ENCODE data around the gene ITPRIP.

ITPRIP gene

DNA sequence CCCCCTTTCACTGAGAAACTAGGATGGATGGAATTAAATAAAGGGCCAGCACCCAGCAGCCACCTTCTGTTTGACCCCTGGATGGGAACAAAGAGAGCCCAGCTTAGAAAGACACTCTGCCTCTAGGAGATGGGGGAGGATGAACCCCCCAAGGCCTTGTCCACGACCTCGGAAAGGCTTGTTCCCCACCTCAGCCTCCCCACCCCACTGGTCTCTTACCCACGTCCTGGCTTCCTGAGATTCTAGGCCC lies 9.7 kb downstream of the ITPRIP start:
- H2BK15ac ChIP-seq (ENCODE audit: low read depth, poor library complexity, severe bottlenecking): peak overlapping the region; percentile 15
- no peak for DNase-seq
- peak overlapping the region; percentile 97 for H3K9ac ChIP-seq (ENCODE audit: low read length)
- H3K4ac ChIP-seq (ENCODE audit: low read depth in 1 of 2, low read length in 2 of 2): peak overlapping the region; percentile 50 to 95
- peak overlapping the region; percentile 85 to 88 for H2BK12ac ChIP-seq (ENCODE audit: low read length in 2 of 2)
- peak overlapping the region; percentile 29 for H3K4me2 ChIP-seq (ENCODE audit: low read length, poor library complexity, severe bottlenecking)
- peak overlapping the region in 1 of 2 experiments; percentile 95 for H3K14ac ChIP-seq (ENCODE audit: low read length in 2 of 2)
- peak overlapping the region in 1 of 2 experiments; percentile 70 for H3K4me3 ChIP-seq (ENCODE audit: insufficient read depth in 1 of 2, low read depth in 1 of 2, low read length in 2 of 2)
- H2BK5ac ChIP-seq (ENCODE audit: low read depth, low read length, poor library complexity, severe bottlenecking): peak overlapping the region; percentile 88
- peak overlapping the region; percentile 96 for H4K8ac ChIP-seq (ENCODE audit: low read length)
- peak overlapping the region; percentile 70 for H2AK5ac ChIP-seq (ENCODE audit: low read length, severe bottlenecking)
- H2BK120ac ChIP-seq (ENCODE audit: low read depth, low read length): peak overlapping the region; percentile 96
- peak overlapping the region in 1 of 2 experiments; percentile 75 for H3K23ac ChIP-seq (ENCODE audit: low read length in 2 of 2)
- H3K27ac ChIP-seq (ENCODE audit: low read length, poor library complexity, severe bottlenecking): peak overlapping the region; percentile 98
- peaks cover 12% of the 10 kb centered on the region for H3K79me1 ChIP-seq (replicated peaks; ENCODE audit: low read length, poor library complexity, severe bottlenecking)
- peak overlapping the region; percentile 98 for H4K91ac ChIP-seq (ENCODE audit: low read length)
- H3K36me3 ChIP-seq (ENCODE audit: control insufficient read depth in 1 of 2, insufficient read depth in 2 of 2, low read depth in 1 of 2, low read length in 2 of 2): peaks cover 30 to 42% of the 10 kb centered on the region in 2 experiments
- no peaks in the 10 kb centered on the region for H3K9me3 ChIP-seq (ENCODE audit: control insufficient read depth, low read length)
- H3K18ac ChIP-seq (ENCODE audit: low read depth in 1 of 2, low read length in 2 of 2): peak overlapping the region; percentile 88 to 99
- H3K4me1 ChIP-seq (ENCODE audit: control insufficient read depth, insufficient read depth, low read depth, low read length): peaks cover 61% of the 10 kb centered on the region
- peak overlapping the region; percentile 29 for H2AFZ ChIP-seq (ENCODE audit: low read depth, low read length)
- H3K27me3 ChIP-seq (ENCODE audit: control insufficient read depth in 1 of 2, insufficient read depth in 1 of 2, low read length in 2 of 2): no peaks in the 10 kb centered on the region
- 0% methylated on average over 3 of the region's 3 CpGs for WGBS

DNA sequence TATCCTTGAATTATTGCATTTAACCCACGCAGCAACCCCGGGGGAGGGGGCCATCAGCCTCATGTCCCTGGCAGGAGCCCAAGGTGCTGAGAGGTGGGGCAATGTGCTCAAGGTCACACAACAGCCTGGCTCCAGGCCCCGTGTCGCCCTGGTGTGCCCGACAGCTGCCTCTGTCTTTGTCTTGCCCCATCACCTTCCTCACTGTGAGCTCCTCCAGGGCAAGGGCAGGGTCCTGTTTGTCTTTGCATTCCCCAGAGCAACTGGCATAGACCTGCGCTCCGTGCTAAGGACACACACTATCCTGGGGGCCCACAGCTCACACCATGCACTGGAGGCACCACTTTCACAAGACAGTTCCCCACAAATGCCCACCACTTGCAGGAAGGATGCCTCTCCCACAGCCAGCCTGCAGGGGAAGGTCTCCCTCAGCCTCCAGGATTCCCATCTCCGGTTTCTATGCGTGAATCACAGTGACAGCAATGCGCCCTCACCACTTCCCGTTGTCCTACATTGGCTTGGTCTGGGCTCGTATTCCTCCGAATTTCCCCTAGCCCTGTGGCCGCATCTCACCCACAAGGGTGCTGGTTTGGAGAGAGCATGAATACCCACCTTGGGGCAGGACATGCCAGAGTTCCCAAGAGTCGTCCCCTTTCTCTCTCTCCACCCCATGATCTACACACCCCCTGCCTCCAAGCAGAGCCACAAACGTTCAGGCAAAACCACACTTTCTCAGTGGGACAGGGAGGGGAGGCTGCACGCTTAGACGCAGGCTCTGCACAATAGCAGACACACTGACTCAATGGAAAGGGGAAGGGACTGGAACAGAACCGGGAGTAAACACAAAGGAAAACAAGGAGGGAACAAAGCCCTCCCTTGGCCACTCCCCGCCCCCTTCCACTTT lies 10.3 kb downstream of the ITPRIP start:
- Histone ChIP-seq H2BK5ac (ENCODE audit: low read depth, low read length, poor library complexity, severe bottlenecking) (peak overlapping the region; percentile 88), H2BK12ac (ENCODE audit: low read length in 2 of 2) (peak overlapping the region in 1 of 2 experiments; percentile 98), H4K91ac (ENCODE audit: low read length) (peak overlapping the region; percentile 74), H4K8ac (ENCODE audit: low read length) (peak overlapping the region; percentile 96), H2BK120ac (ENCODE audit: low read depth, low read length) (peak overlapping the region; percentile 96), H3K9ac (ENCODE audit: low read length) (peak overlapping the region; percentile 97), H3K18ac (ENCODE audit: low read depth in 1 of 2, low read length in 2 of 2) (peak overlapping the region; percentile 88 to 99), H3K4me3 (ENCODE audit: insufficient read depth in 1 of 2, low read depth in 1 of 2, low read length in 2 of 2) (peak overlapping the region in 1 of 2 experiments; percentile 70), H3K36me3 (ENCODE audit: control insufficient read depth in 1 of 2, insufficient read depth in 2 of 2, low read depth in 1 of 2, low read length in 2 of 2) (peaks cover 27 to 42% of the 10 kb centered on the region in 2 experiments), H3K4ac (ENCODE audit: low read depth in 1 of 2, low read length in 2 of 2) (peak overlapping the region; percentile 50 to 95), H3K14ac (ENCODE audit: low read length in 2 of 2) (peak overlapping the region in 1 of 2 experiments; percentile 88), H3K27me3 (ENCODE audit: control insufficient read depth in 1 of 2, insufficient read depth in 1 of 2, low read length in 2 of 2) (no peaks in the 10 kb centered on the region), H2BK15ac (ENCODE audit: low read depth, poor library complexity, severe bottlenecking) (peak overlapping the region; percentile 15), H3K23ac (ENCODE audit: low read length in 2 of 2) (no peak overlapping the region), H3K79me1 (replicated peaks; ENCODE audit: low read length, poor library complexity, severe bottlenecking) (peaks cover 17% of the 10 kb centered on the region), H2AFZ (ENCODE audit: low read depth, low read length) (no peak overlapping the region), H2AK5ac (ENCODE audit: low read length, severe bottlenecking) (no peak overlapping the region), H3K4me1 (ENCODE audit: control insufficient read depth, insufficient read depth, low read depth, low read length) (peaks cover 57% of the 10 kb centered on the region), H3K27ac (ENCODE audit: low read length, poor library complexity, severe bottlenecking) (peak overlapping the region; percentile 98), H3K9me3 (ENCODE audit: control insufficient read depth, low read length) (no peaks in the 10 kb centered on the region), H3K4me2 (ENCODE audit: low read length, poor library complexity, severe bottlenecking) (peak overlapping the region; percentile 29)
- 29% methylated on average over 18 of the region's 20 CpGs for WGBS
- DNase-seq: peak; percentile 93

DNA sequence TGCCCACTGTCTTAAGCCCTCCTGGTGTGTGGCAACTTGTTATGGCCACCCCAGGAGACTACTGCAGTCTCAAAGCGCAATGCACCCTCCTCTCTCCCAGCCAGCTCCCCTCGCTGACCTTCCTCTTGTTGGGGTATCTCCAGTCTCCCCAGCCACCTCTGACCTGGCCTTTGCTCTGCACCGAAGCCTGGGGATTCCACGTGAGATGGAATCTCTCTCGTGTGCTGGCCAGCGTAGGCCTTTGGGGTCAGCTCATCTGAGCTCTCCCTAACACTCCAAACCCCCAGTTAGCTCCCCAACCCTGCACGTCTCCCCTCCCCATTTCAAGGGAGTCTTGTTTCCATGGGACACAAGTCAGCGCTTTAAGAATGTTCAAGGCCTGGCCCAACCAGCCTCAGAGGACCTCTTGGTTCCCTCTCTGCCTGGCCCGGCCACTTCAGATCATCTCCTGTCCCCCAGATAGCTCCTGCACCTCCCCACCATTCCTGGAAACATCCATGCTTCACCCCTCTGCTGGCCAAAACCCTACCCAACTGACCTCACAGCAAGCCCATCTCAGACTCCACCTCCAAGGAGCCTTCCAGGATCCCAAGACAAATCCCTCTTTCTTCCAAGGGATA lies 11.2 kb downstream of the ITPRIP start:
- H3K4me2 ChIP-seq (ENCODE audit: low read length, poor library complexity, severe bottlenecking): peak overlapping the region; percentile 6
- peak overlapping the region; percentile 53 for H4K91ac ChIP-seq (ENCODE audit: low read length)
- H3K27me3 ChIP-seq (ENCODE audit: control insufficient read depth in 1 of 2, insufficient read depth in 1 of 2, low read length in 2 of 2): no peaks in the 10 kb centered on the region
- peak overlapping the region in 1 of 2 experiments; percentile 98 for H2BK12ac ChIP-seq (ENCODE audit: low read length in 2 of 2)
- H3K4ac ChIP-seq (ENCODE audit: low read depth in 1 of 2, low read length in 2 of 2): peak overlapping the region; percentile 3 to 20
- H3K18ac ChIP-seq (ENCODE audit: low read depth in 1 of 2, low read length in 2 of 2): peak overlapping the region; percentile 16 to 88
- H2AFZ ChIP-seq (ENCODE audit: low read depth, low read length): no peak overlapping the region
- H3K27ac ChIP-seq (ENCODE audit: low read length, poor library complexity, severe bottlenecking): peak overlapping the region; percentile 98
- peak overlapping the region; percentile 22 for H2BK120ac ChIP-seq (ENCODE audit: low read depth, low read length)
- peak overlapping the region in 1 of 2 experiments; percentile 70 for H3K4me3 ChIP-seq (ENCODE audit: insufficient read depth in 1 of 2, low read depth in 1 of 2, low read length in 2 of 2)
- H2BK5ac ChIP-seq (ENCODE audit: low read depth, low read length, poor library complexity, severe bottlenecking): no peak overlapping the region
- H3K9ac ChIP-seq (ENCODE audit: low read length): peak overlapping the region; percentile 97
- H3K4me1 ChIP-seq (ENCODE audit: control insufficient read depth, insufficient read depth, low read depth, low read length): peaks cover 55% of the 10 kb centered on the region
- no peak for DNase-seq
- peaks cover 27 to 37% of the 10 kb centered on the region in 2 experiments for H3K36me3 ChIP-seq (ENCODE audit: control insufficient read depth in 1 of 2, insufficient read depth in 2 of 2, low read depth in 1 of 2, low read length in 2 of 2)
- WGBS: 96% methylated on average over 9 of the region's 9 CpGs
- H3K79me1 ChIP-seq (replicated peaks; ENCODE audit: low read length, poor library complexity, severe bottlenecking): peaks cover 24% of the 10 kb centered on the region
- H3K14ac ChIP-seq (ENCODE audit: low read length in 2 of 2): peak overlapping the region in 1 of 2 experiments; percentile 88
- H3K9me3 ChIP-seq (ENCODE audit: control insufficient read depth, low read length): no peaks in the 10 kb centered on the region
- peak overlapping the region; percentile 46 to 57 for H3K23ac ChIP-seq (ENCODE audit: low read length in 2 of 2)
- no peak overlapping the region for H2BK15ac ChIP-seq (ENCODE audit: low read depth, poor library complexity, severe bottlenecking)
- peak overlapping the region; percentile 29 for H4K8ac ChIP-seq (ENCODE audit: low read length)
- H2AK5ac ChIP-seq (ENCODE audit: low read length, severe bottlenecking): peak overlapping the region; percentile 67
